MM.1S (cell line): ENCODE measurements around the gene NRIP2.

Experiments used
- DNase-seq: peaks from one replicate; pipeline ENCODE4 v3.0.0-alpha.2; 2015
- H2AFZ ChIP-seq: fragments of 300-600 bp; sonication (generic); 2 replicates; pipeline ENCODE4 v1.6.0; 2016; ENCODE audit warnings: antibody characterized with exemption, low read length
- H3F3A ChIP-seq: fragments of 300-600 bp; sonication (generic); 2 replicates; pipeline ENCODE4 v1.6.1; 2016; ENCODE audit warnings: mild to moderate bottlenecking, antibody characterized with exemption, low read length, moderate library complexity, mixed read lengths; ENCODE audit not compliant: insufficient read depth
- H3K27ac ChIP-seq: fragments of 300-600 bp; sonication (generic); 2 replicates; pipeline ENCODE4 v1.5.1; 2016; ENCODE audit warnings: mild to moderate bottlenecking, low read length
- H3K27me3 ChIP-seq: fragments of 300-600 bp; sonication (generic); replicated peaks from 2 replicates; pipeline ENCODE4 v1.6.0; 2016; ENCODE audit warnings: low read length; ENCODE audit not compliant: insufficient read depth
- H3K36me3 ChIP-seq: fragments of 300-600 bp; sonication (generic); replicated peaks from 2 replicates; pipeline ENCODE4 v1.6.1; 2016; ENCODE audit warnings: mild to moderate bottlenecking, low read length, mixed read lengths; ENCODE audit not compliant: insufficient read depth
- H3K4me1 ChIP-seq: fragments of 300-600 bp; sonication (generic); 2 replicates; pipeline ENCODE4 v1.6.1; 2016; ENCODE audit warnings: low read length, mixed read lengths
- H3K4me2 ChIP-seq: fragments of 300-600 bp; sonication (generic); 2 replicates; pipeline ENCODE4 v1.6.0; 2016; ENCODE audit warnings: low read depth, low read length
- H3K4me3 ChIP-seq: fragments of 300-600 bp; sonication (generic); 2 replicates; pipeline ENCODE4 v1.5.1; 2016; ENCODE audit warnings: low read length, mixed read lengths
- H3K79me2 ChIP-seq: fragments of 300-600 bp; sonication (generic); 2 replicates; pipeline ENCODE4 v1.6.1; 2016; ENCODE audit warnings: mixed run types, low read length, mixed read lengths
- H3K9ac ChIP-seq: fragments of 300-600 bp; sonication (generic); 2 replicates; pipeline ENCODE4 v1.6.1; 2016; ENCODE audit warnings: low read length, mixed read lengths
- H3K9me2 ChIP-seq: fragments of 300-600 bp; sonication (generic); replicated peaks from 2 replicates; pipeline ENCODE4 v1.6.1; 2016; ENCODE audit warnings: mild to moderate bottlenecking, low read length, mixed read lengths; ENCODE audit not compliant: insufficient read depth
- H3K9me3 ChIP-seq: fragments of 300-600 bp; sonication (generic); replicated peaks from 2 replicates; pipeline ENCODE4 v1.6.1; 2016; ENCODE audit warnings: mild to moderate bottlenecking, low read length, mixed read lengths; ENCODE audit not compliant: insufficient read depth
- H4K20me1 ChIP-seq: fragments of 300-600 bp; sonication (generic); 2 replicates; pipeline ENCODE4 v1.6.1; 2016; ENCODE audit warnings: mild to moderate bottlenecking, low read length, moderate library complexity, mixed read lengths; ENCODE audit not compliant: insufficient read depth
- EZH2 ChIP-seq: fragments of 300-600 bp; sonication (generic); optimal IDR thresholded peaks from 2 replicates; pipeline ENCODE3; 2017; ENCODE audit warnings: low read depth, mild to moderate bottlenecking, antibody characterized with exemption, low read length, mixed read lengths
- EZH2phosphoT487 ChIP-seq: fragments of 300-600 bp; sonication (generic); IDR thresholded peaks from 2 replicates; pipeline ENCODE4 v1.6.1; 2018; ENCODE audit warnings: antibody characterized with exemption, low read length
- TF ChIP-seq, protein P1 (sequence below): fragments of 300-600 bp; sonication (generic); IDR thresholded peaks from 2 replicates; pipeline ENCODE4 v1.5.1; 2016; ENCODE audit warnings: antibody characterized with exemption, low read length, mixed read lengths

The NRIP2 gene

DNA sequence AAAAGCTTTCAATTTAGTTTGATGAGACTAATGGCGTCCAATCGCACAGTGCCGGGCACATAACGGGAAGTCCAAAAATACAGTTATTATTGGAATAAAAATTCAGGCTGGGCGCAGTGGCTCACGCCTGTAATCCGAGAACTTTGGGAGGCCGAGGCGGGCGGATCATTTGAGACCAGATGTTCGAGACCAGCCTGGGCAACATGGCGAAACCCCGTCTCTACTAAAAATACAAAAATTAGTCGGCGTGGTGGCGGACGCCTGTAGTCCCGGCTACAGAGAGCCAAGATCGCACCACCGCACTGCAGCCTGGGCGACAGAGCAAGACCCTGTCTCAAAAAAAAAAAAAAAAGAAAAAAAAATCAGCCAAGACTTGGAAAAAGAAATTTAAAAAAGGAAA is 41.3 kb downstream of the NRIP2 start:
- H3K9ac ChIP-seq, result no peak overlapping the region
- H3K9me3 ChIP-seq, result no peaks in the 10 kb centered on the region
- DNase-seq, result no peak
- no peaks in the 10 kb centered on the region for H3K9me2 ChIP-seq
- H4K20me1 ChIP-seq, result 0 out of 2 replicates have a peak, but pooled peaks cover 5% of the 10 kb centered on the region
- 0 out of 2 replicates have a peak, but pooled peaks cover 4% of the 10 kb centered on the region for H3K4me1 ChIP-seq
- H3F3A ChIP-seq, result no peaks in the 10 kb centered on the region
- H2AFZ ChIP-seq, result no peak overlapping the region
- H3K27me3 ChIP-seq, result no peaks in the 10 kb centered on the region
- TF ChIP-seq, protein P1, sequence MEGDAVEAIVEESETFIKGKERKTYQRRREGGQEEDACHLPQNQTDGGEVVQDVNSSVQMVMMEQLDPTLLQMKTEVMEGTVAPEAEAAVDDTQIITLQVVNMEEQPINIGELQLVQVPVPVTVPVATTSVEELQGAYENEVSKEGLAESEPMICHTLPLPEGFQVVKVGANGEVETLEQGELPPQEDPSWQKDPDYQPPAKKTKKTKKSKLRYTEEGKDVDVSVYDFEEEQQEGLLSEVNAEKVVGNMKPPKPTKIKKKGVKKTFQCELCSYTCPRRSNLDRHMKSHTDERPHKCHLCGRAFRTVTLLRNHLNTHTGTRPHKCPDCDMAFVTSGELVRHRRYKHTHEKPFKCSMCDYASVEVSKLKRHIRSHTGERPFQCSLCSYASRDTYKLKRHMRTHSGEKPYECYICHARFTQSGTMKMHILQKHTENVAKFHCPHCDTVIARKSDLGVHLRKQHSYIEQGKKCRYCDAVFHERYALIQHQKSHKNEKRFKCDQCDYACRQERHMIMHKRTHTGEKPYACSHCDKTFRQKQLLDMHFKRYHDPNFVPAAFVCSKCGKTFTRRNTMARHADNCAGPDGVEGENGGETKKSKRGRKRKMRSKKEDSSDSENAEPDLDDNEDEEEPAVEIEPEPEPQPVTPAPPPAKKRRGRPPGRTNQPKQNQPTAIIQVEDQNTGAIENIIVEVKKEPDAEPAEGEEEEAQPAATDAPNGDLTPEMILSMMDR, result no peak
- TF ChIP-seq EZH2, result no peak
- no peak for TF ChIP-seq EZH2phosphoT487
- peaks cover 31% of the 10 kb centered on the region for H3K79me2 ChIP-seq
- no peak overlapping the region for H3K4me2 ChIP-seq
- H3K4me3 ChIP-seq, result no peak overlapping the region
- H3K36me3 ChIP-seq, result peaks cover 11% of the 10 kb centered on the region; the same call in 1 of the 2 replicates
- no peak overlapping the region for H3K27ac ChIP-seq

DNA sequence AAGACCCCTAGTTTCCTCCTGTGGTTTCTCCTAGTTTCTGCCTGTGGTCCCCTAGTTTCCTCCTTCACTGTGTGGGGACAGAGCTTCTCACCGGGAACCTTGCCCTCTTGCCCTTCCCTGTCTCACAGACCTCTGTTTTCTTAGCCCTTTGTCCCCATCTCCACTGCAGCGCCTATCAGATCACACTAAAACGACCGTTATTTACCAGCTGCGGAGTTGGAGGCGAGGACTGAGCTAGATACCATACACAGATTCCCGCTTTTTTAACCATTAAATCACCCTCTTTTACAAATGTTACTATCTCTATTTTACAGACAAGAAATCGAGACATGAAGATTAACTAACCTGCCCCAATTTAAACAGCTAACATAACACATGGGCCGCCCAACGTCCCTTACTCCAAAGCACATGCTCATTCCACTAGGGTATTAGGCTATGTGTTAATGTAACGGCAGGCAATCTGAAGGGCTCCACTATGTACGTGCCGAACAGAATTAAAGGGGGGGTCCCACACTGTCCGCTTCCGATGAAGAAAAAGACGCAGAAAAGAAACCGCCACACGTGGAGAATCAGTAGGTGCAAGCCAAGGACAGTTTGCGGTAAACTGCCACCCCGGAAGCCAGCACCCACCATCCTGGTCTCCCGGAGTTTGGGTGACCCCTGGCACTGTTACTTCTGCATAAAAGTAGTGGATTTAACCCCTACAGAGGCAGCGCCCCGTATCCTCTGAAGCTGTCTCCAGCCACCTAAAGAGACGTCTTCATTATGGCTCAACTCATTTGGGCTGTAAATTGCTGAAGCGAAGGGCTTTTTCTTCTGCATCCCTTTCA is 41.9 kb downstream of the NRIP2 start:
- no peak overlapping the region for H3K4me2 ChIP-seq

DNA sequence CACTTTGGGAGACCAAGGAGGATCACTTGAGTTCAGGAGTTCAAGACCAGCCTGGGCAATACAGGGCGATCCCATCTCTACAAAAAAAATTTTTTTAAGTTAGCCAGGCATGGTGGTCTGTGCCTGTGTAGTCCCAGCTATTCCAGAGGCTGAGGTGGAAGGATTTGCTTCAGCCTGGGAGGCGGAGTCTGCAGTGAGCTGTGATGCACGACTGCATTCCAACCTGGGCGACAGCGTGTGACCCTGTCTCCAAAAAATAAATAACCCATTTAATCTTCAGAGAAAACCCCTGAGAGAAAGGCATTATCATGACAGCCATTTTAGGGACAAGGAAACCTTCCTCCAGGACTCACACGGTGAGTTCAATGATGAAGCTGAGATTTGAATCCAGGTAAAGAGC is 43.7 kb downstream of the NRIP2 start:
- Histone ChIP-seq H3K4me2 (no peak overlapping the region), H2AFZ (no peak overlapping the region), H3K79me2 (peaks cover 6% of the 10 kb centered on the region), H3K36me3 (no peaks in the 10 kb centered on the region), H3K4me1 (no peaks in the 10 kb centered on the region), H3K27me3 (no peaks in the 10 kb centered on the region), H4K20me1 (no peaks in the 10 kb centered on the region), H3F3A (no peaks in the 10 kb centered on the region), H3K4me3 (no peak overlapping the region), H3K9me2 (no peaks in the 10 kb centered on the region), H3K27ac (no peak overlapping the region), H3K9ac (no peak overlapping the region), H3K9me3 (no peaks in the 10 kb centered on the region)
- TF ChIP-seq EZH2phosphoT487 (no peak), EZH2 (no peak)
- TF ChIP-seq, protein P1, result no peak
- DNase-seq, result no peak

More for the DNA sequence above, 41.9 kb downstream of the NRIP2 start:
- Histone ChIP-seq H3F3A (no peaks in the 10 kb centered on the region), H3K27ac (no peak overlapping the region), H3K9me2 (no peaks in the 10 kb centered on the region), H3K36me3 (peaks cover 4% of the 10 kb centered on the region; the same call in 1 of the 2 replicates), H3K9me3 (no peaks in the 10 kb centered on the region), H2AFZ (no peak overlapping the region), H3K27me3 (no peaks in the 10 kb centered on the region), H3K4me3 (no peak overlapping the region), H3K79me2 (peaks cover 24% of the 10 kb centered on the region), H3K4me1 (0 out of 2 replicates have a peak, but pooled peaks cover 4% of the 10 kb centered on the region), H4K20me1 (no peaks in the 10 kb centered on the region), H3K9ac (no peak overlapping the region)
- no peak for DNase-seq
- TF ChIP-seq, protein P1, result no peak
- TF ChIP-seq EZH2 (no peak), EZH2phosphoT487 (no peak)
